Right lobe of liver (tissue), 4 donors: ENCODE results near the gene CLTA.

Experiments used
- POLR2A ChIP-seq: fragments of 450-650 bp; IDR thresholded peaks from one replicate; pipeline ENCODE4 v1.6.1; 2017; ENCODE audit warnings: antibody characterized with exemption, mild to moderate bottlenecking
- TF ChIP-seq, protein P1 (sequence below), 4 donors: fragments of 200-600 bp in 3 of 4; fragments of 450-650 bp in 1 of 4; IDR thresholded peaks; one replicate each; pipeline versions ENCODE4 v1.5.1 to v1.8.0; 2016 to 2022; ENCODE audit warnings: antibody characterized with exemption in 4 of 4, mild to moderate bottlenecking in 2 of 4
- donor health status: DM: no; HTN: no; CAD: no.
- donor health status: DM: no; HTN: no; CAD: no.
- donor health status: DM: no; HTN: yes; CAD: no.

DNA sequence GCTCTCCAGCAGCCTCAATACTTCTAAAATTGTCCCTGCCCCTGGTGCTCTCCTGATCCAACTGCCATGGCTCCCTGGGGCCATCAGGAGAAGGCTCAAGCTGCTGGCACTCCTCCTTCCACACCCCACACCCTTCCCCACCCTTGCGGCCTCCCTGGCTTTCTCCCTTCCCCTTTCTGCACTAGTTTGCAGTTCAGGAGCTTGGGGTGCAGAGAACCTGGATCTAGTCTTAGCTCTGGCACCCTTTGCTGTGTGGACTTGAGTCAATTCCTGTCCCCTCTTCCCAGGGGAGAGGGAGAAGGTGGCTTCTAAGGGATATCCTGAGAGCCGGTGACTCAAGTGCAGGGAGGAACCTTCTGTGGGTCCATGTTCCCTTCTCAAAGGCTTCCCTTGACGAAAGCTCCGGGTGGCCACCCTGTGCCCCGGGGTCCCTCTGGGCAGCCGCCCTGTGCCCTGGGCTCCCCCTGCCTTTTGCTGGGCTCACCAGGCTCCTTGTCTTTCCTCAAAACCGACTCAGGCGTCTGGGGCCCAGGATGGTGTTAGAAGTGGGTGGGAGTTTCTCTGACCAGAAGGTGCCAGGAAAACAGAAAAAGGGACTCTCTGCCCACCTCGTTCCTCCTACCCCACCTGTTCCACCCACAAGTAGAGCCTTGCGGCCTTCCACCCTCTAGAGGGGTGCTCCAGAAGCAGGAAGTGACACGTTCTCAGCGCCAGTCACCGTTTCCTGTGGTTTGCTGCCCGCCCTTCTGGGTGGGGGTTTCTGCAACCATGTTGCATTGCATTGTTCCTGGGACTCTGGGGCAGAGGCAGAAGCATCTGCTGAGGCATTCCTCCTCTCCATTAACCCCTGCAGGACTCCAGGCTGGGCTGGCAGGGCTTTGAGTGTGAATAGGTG is 39.2 kb upstream of the CLTA start:
- no peak for TF ChIP-seq POLR2A
- TF ChIP-seq, protein P1, sequence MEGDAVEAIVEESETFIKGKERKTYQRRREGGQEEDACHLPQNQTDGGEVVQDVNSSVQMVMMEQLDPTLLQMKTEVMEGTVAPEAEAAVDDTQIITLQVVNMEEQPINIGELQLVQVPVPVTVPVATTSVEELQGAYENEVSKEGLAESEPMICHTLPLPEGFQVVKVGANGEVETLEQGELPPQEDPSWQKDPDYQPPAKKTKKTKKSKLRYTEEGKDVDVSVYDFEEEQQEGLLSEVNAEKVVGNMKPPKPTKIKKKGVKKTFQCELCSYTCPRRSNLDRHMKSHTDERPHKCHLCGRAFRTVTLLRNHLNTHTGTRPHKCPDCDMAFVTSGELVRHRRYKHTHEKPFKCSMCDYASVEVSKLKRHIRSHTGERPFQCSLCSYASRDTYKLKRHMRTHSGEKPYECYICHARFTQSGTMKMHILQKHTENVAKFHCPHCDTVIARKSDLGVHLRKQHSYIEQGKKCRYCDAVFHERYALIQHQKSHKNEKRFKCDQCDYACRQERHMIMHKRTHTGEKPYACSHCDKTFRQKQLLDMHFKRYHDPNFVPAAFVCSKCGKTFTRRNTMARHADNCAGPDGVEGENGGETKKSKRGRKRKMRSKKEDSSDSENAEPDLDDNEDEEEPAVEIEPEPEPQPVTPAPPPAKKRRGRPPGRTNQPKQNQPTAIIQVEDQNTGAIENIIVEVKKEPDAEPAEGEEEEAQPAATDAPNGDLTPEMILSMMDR (IDR thresholded peaks at IDR 0.05), result no peak
